Measurements from ENCODE around the gene GRAMD4. TPM values are rescaled to one million over a fixed set of nuclear protein-coding genes. Genes with fewer than 3 reads are reported as not detected.

The GRAMD4 gene
- total RNA-seq, 1 experiment from 2014 or later = 23.4 TPM

DNA sequence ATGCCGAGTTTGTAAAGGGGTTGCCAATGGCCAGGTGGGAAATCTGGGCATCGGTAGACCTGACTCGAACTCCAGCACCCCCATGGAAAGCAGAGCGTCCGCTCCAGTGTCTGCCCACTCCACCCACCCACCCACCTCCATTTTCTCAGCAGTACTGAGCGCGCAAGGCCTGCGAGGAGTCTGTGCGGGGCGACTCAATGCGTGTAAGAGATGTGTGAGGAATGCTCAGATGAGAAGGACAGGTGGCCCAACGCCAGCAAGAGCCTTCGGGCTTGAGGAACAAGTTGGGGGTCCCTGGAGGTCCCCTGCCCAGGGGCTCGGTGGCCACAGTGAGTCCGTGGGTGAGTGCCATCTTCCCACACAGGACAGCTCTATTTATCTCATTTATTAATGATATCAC is 67.3 kb downstream of the GRAMD4 start:
- Histone ChIP-seq H3K4me3 (ENCODE audit: low read depth, low read length) (no peak overlapping the region), H3K36me3 (ENCODE audit: control insufficient read depth, insufficient read depth, low read length) (no peaks in the 10 kb centered on the region; the same call in 1 of the 2 replicates), H3K4me1 (no peaks in the 10 kb centered on the region), H3K27me3 (replicated peaks; ENCODE audit: control insufficient read depth, insufficient read depth, low read length) (no peaks in the 10 kb centered on the region), H3K9me3 (no peaks in the 10 kb centered on the region)
- Mint-ChIP-seq H3K36me3 (ENCODE audit: insufficient read depth, unreplicated experiment) (peaks cover 26% of the 10 kb centered on the region), H3K27ac (ENCODE audit: unreplicated experiment) (no peak overlapping the region), H3K9me3 (ENCODE audit: unreplicated experiment) (no peaks in the 10 kb centered on the region), H3K27me3 (ENCODE audit: insufficient read depth, unreplicated experiment) (no peaks in the 10 kb centered on the region), H3K4me1 (ENCODE audit: low read depth, unreplicated experiment) (no peaks in the 10 kb centered on the region), H3K4me3 (ENCODE audit: unreplicated experiment) (no peak overlapping the region)
- intact Hi-C loops (cut with micrococcal nuclease; ENCODE audit: unreplicated experiment) = no loop called here
- POLR2A ChIA-PET = no interaction called here
- TF ChIP-seq, protein P1, sequence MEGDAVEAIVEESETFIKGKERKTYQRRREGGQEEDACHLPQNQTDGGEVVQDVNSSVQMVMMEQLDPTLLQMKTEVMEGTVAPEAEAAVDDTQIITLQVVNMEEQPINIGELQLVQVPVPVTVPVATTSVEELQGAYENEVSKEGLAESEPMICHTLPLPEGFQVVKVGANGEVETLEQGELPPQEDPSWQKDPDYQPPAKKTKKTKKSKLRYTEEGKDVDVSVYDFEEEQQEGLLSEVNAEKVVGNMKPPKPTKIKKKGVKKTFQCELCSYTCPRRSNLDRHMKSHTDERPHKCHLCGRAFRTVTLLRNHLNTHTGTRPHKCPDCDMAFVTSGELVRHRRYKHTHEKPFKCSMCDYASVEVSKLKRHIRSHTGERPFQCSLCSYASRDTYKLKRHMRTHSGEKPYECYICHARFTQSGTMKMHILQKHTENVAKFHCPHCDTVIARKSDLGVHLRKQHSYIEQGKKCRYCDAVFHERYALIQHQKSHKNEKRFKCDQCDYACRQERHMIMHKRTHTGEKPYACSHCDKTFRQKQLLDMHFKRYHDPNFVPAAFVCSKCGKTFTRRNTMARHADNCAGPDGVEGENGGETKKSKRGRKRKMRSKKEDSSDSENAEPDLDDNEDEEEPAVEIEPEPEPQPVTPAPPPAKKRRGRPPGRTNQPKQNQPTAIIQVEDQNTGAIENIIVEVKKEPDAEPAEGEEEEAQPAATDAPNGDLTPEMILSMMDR (IDR thresholded peaks at IDR 0.05; ENCODE audit: insufficient read depth in 1 of 2, low read depth in 1 of 2, low read length in 1 of 2, severe bottlenecking in 1 of 2, unreplicated experiment in 1 of 2) = no peak
- CTCF ChIA-PET = no interaction called here
- DNase-seq = no peak
- BruUV-seq (replicated peaks) = no TSS peak

DNA sequence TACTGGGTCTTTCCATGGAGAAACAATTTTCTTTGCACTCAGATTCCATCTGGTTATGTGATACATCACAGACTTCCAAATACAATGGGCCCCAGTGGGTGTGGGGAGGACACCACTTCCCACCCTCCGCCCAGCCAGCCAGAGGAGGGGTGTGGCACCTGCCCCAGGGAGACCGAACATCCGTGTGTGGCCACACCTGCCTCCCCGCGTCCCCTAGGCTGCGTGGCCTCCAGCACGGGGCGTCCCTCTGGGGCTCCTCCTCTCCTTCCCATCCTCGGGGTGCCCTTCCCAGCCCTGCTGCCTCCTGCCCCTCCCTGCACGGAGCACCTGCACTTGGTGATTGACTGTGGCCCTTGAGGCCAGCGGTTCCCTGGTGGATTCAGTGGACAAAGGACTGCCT is 68.8 kb downstream of the GRAMD4 start:
- Histone ChIP-seq H3K36me3 (ENCODE audit: control insufficient read depth, insufficient read depth, low read length) (no peaks in the 10 kb centered on the region; the same call in none of the 2 replicates), H3K9me3 (no peaks in the 10 kb centered on the region), H3K27me3 (replicated peaks; ENCODE audit: control insufficient read depth, insufficient read depth, low read length) (no peaks in the 10 kb centered on the region), H3K4me1 (no peaks in the 10 kb centered on the region), H3K4me3 (ENCODE audit: low read depth, low read length) (no peak overlapping the region)
- Mint-ChIP-seq H3K4me1 (ENCODE audit: low read depth, unreplicated experiment) (no peaks in the 10 kb centered on the region), H3K9me3 (ENCODE audit: unreplicated experiment) (no peaks in the 10 kb centered on the region), H3K4me3 (ENCODE audit: unreplicated experiment) (no peak overlapping the region), H3K36me3 (ENCODE audit: insufficient read depth, unreplicated experiment) (peaks cover 26% of the 10 kb centered on the region), H3K27me3 (ENCODE audit: insufficient read depth, unreplicated experiment) (no peaks in the 10 kb centered on the region), H3K27ac (ENCODE audit: unreplicated experiment) (no peak overlapping the region)
- DNase-seq = no peak
- ChIA-PET CTCF (no interaction called here), POLR2A (no interaction called here)
- no TSS peak for BruUV-seq (replicated peaks)
- intact Hi-C loops (cut with micrococcal nuclease; ENCODE audit: unreplicated experiment) = no loop called here
- TF ChIP-seq, protein P1 (IDR thresholded peaks at IDR 0.05; ENCODE audit: insufficient read depth in 1 of 2, low read depth in 1 of 2, low read length in 1 of 2, severe bottlenecking in 1 of 2, unreplicated experiment in 1 of 2) = no peak

DNA sequence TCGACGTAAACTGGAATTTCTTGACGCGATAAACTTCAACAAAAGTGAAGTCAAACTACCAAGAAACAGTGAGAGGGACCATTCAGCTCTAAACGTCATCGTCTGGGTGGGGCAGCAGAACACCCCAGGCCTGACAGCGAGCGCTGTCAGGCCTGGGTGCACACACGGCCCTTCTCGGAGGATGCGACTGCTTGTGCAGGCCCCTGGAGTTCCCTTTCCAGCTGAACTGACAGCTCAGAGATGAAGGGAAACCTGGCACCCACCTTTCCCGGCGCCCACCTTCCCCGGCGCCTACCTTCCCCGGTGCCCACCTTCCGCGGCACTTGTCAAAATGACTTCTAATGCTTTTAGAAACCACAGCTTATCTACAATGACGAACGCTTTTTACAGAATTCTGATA is 70.0 kb downstream of the GRAMD4 start:
- Histone ChIP-seq H3K4me3 (ENCODE audit: low read depth, low read length) (no peak overlapping the region), H3K36me3 (ENCODE audit: control insufficient read depth, insufficient read depth, low read length) (no peaks in the 10 kb centered on the region; the same call in none of the 2 replicates), H3K4me1 (no peaks in the 10 kb centered on the region), H3K27me3 (replicated peaks; ENCODE audit: control insufficient read depth, insufficient read depth, low read length) (no peaks in the 10 kb centered on the region), H3K9me3 (no peaks in the 10 kb centered on the region)
- H3K9me3 Mint-ChIP-seq (ENCODE audit: unreplicated experiment) = no peaks in the 10 kb centered on the region
- intact Hi-C loops (cut with micrococcal nuclease; ENCODE audit: unreplicated experiment) = no loop called here
- DNase-seq = no peak
- CTCF ChIA-PET = no interaction called here
- no peak overlapping the region for H3K27ac Mint-ChIP-seq (ENCODE audit: unreplicated experiment)
- no peaks in the 10 kb centered on the region for H3K27me3 Mint-ChIP-seq (ENCODE audit: insufficient read depth, unreplicated experiment)
- peaks cover 36% of the 10 kb centered on the region for H3K36me3 Mint-ChIP-seq (ENCODE audit: insufficient read depth, unreplicated experiment)
- TF ChIP-seq, protein P1 (IDR thresholded peaks at IDR 0.05; ENCODE audit: insufficient read depth in 1 of 2, low read depth in 1 of 2, low read length in 1 of 2, severe bottlenecking in 1 of 2, unreplicated experiment in 1 of 2) = no peak
- no TSS peak for BruUV-seq (replicated peaks)
- H3K4me3 Mint-ChIP-seq (ENCODE audit: unreplicated experiment) = no peak overlapping the region
- no peaks in the 10 kb centered on the region for H3K4me1 Mint-ChIP-seq (ENCODE audit: low read depth, unreplicated experiment)
- POLR2A ChIA-PET = no interaction called here

All from Caco-2 (cell line).